DOHH2 (cell line): ENCODE results near the gene PLA2G4B.

Source experiments
- CTCF ChIP-seq: fragments of 200-600 bp; sonication (generic); IDR thresholded peaks from one replicate; pipeline ENCODE4 v1.5.1; 2014; ENCODE audit warnings: antibody characterized with exemption, mild to moderate bottlenecking, low read depth, low read length; ENCODE audit not compliant: poor library complexity, severe bottlenecking
- EZH2phosphoT487 ChIP-seq: fragments of 200-600 bp; sonication (generic); IDR thresholded peaks from 2 replicates; pipeline ENCODE4 v1.6.1; 2017; ENCODE audit warnings: borderline replicate concordance, mild to moderate bottlenecking, antibody characterized with exemption, low read length, moderate library complexity, mixed read lengths

GRCh38 chr15:41866872-41867579 lies 28.4 kb downstream of the PLA2G4B start:
- TF ChIP-seq CTCF (no peak), EZH2phosphoT487 (no peak)
